CD4-positive, alpha-beta T cell treated with Interferon gamma for 1 hour (primary cell): ENCODE measurements around the gene CD14.
"Not testable (repeated sequence)": the region's sequence is repeated elsewhere in the genome, so short reads cannot be mapped to it uniquely, and the experiment has no call there.

ENCODE experiments used
- DNase-seq: peaks from one replicate; pipeline ENCODE4 v3.0.0-alpha.2; 2020

CD14 gene

GRCh38 chr5:140593070-140593469 lies 39.9 kb downstream of the CD14 start:
- DNase-seq = not testable (repeated sequence)

GRCh38 chr5:140591747-140592372 lies 41.1 kb downstream of the CD14 start:
- DNase-seq = no peak

GRCh38 chr5:140590861-140591260 lies 42.1 kb downstream of the CD14 start:
- no peak for DNase-seq

- DNase-seq = no peak
Measured at GRCh38 chr5:140588311-140589070, 44.5 kb downstream of the CD14 start.

DNA sequence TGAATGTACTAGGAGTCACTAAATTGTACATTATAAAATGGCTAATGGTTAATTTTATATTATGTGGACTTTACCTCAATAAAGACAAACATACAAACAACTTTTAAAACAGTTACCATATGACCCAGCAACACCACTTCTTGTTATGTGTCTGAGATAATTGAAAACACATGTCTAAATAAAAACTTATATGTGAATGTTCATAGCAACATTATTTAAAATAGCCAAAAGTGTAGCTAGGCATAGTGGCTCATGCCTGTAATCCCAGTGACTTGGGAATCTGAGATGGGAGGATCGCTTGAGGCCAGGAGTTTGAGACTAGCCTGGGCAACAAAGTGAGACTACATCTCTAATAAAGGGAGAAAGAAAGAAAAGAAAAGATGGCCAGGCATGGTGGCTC lies 45.5 kb downstream of the CD14 start:
- DNase-seq = no peak
